K562 (cell line): ENCODE results near the gene ATXN7L1. TPM values are rescaled to one million over a fixed set of nuclear protein-coding genes. Genes with fewer than 3 reads are reported as not detected.

ENCODE experiments used
- ATAC-seq: fragments of 200-7000 bp; cut with Tn5 transposase; 3 replicates; pipeline ENCODE4 v1.9.1; 2020; ENCODE audit warnings: moderate library complexity
- BruUV-seq: library from RNA; stranded (reverse); fragments of 400-500 nt; replicated peaks from 2 replicates; lab custom pipeline; 2021; lab: Mats Ljungman, UMichigan
- CTCF ChIA-PET: fragments of 300-600 bp; formaldehyde crosslinking; extraction: SDS; loops from one replicate; lab custom pipeline; 2021; ENCODE audit warnings: low intra/inter-chr PET ratio; lab: Yijun Ruan, JAX
- POLR2A ChIA-PET: fragments of 300-600, 350-650 bp; sonication (Branson Sonifier 250); formaldehyde crosslinking; extraction: SDS; loops from one replicate; lab custom pipeline; 2021; ENCODE audit warnings: antibody characterized with exemption, inconsistent platforms; lab: Yijun Ruan, JAX
- DNase-seq, 4 experiments: peaks; one replicate each; pipeline versions ENCODE4 v3.0.0 to v3.0.0-alpha.2; 2011 to 2018; ENCODE audit warnings: low spot score in 3 of 4, mixed read lengths in 3 of 4; ENCODE audit errors: extremely low read depth in 1 of 4
- FAIRE-seq: peaks from 2 replicates; lab custom pipeline; 2011; peaks lifted over from hg19 to GRCh38; lab: Jason Lieb, UNC
- H2AFZ ChIP-seq: 2 replicates; pipeline ENCODE4 v1.6.0; 2011; ENCODE audit warnings: low read depth, low read length, control low read depth, inconsistent platforms
- H3K27ac ChIP-seq: fragments of 200-600 bp; 3 replicates; pipeline ENCODE4 v1.8.0; 2011; ENCODE audit warnings: low read depth, mild to moderate bottlenecking, control low read depth, inconsistent platforms, low read length, moderate library complexity, mixed read lengths; ENCODE audit errors: extremely low read depth
- H3K27me3 ChIP-seq, 2 experiments: fragments of 300-600 bp in 1 of 2; 2 replicates in 1 of 2; 3 replicates in 1 of 2; pipeline versions ENCODE4 v1.6.0 to v1.8.0; 2011; ENCODE audit warnings: inconsistent platforms in 2 of 2, low read length in 2 of 2, mild to moderate bottlenecking in 1 of 2, mixed read lengths in 1 of 2, moderate library complexity in 1 of 2; ENCODE audit not compliant: control insufficient read depth in 2 of 2, insufficient read depth in 2 of 2
- H3K36me3 ChIP-seq: fragments of 300-600 bp; 3 replicates; pipeline ENCODE4 v1.8.0; 2011; ENCODE audit warnings: mild to moderate bottlenecking, low read length, inconsistent platforms; ENCODE audit not compliant: control insufficient read depth, insufficient read depth
- H3K4me1 ChIP-seq, 2 experiments: fragments of 200-600 bp in 1 of 2; replicated peaks in 1 of 2; 2 replicates in 1 of 2; 3 replicates in 1 of 2; pipeline versions ENCODE4 v1.5.1 to v1.8.0; 2011; ENCODE audit warnings: inconsistent platforms in 2 of 2, low read length in 2 of 2, mild to moderate bottlenecking in 1 of 2, mixed read lengths in 1 of 2, moderate library complexity in 1 of 2; ENCODE audit not compliant: control insufficient read depth in 2 of 2, insufficient read depth in 2 of 2
- H3K4me2 ChIP-seq: 2 replicates; pipeline ENCODE4 v1.6.1; 2011; ENCODE audit warnings: low read length, control low read depth, inconsistent platforms, mixed read lengths; ENCODE audit not compliant: insufficient read depth
- H3K4me3 ChIP-seq: fragments of 200-600 bp; sonication (generic), shearing (Covaris generic); 2 replicates; pipeline ENCODE4 v1.5.1; 2016; ENCODE audit warnings: control low read depth, inconsistent platforms
- H3K79me2 ChIP-seq: fragments of 200-600 bp; 3 replicates; pipeline ENCODE4 v1.8.0; 2011; ENCODE audit warnings: low read length, inconsistent platforms; ENCODE audit not compliant: control insufficient read depth, insufficient read depth
- H3K9ac ChIP-seq, 2 experiments: 2 replicates each; pipeline versions ENCODE4 v1.6.0 to v1.6.1; 2011; ENCODE audit warnings: low read depth in 2 of 2, low read length in 2 of 2, control low read depth in 1 of 2, inconsistent platforms in 1 of 2, mild to moderate bottlenecking in 1 of 2, mixed read lengths in 1 of 2; ENCODE audit not compliant: insufficient read depth in 1 of 2
- H3K9me1 ChIP-seq: one replicate; pipeline ENCODE4 v1.6.0; 2011; ENCODE audit warnings: inconsistent platforms, mild to moderate bottlenecking, low read length, moderate library complexity; ENCODE audit not compliant: control insufficient read depth, insufficient read depth
- H3K9me3 ChIP-seq: replicated peaks from 2 replicates; pipeline ENCODE4 v1.5.1; 2011; ENCODE audit warnings: low read depth, low read length, inconsistent platforms; ENCODE audit not compliant: control insufficient read depth, insufficient read depth
- H4K20me1 ChIP-seq: replicated peaks from 2 replicates; pipeline ENCODE4 v1.6.1; 2011; ENCODE audit warnings: low read length, inconsistent platforms, mixed read lengths; ENCODE audit not compliant: control insufficient read depth, insufficient read depth
- GTF2E2 ChIP-seq: fragments of 200-800 bp; sonication (Bioruptor generic); IDR thresholded peaks from 2 replicates; pipeline ENCODE4 v1.6.1; 2016; ENCODE audit warnings: missing genetic modification characterization, missing compliant biosample characterization
- HDAC1 ChIP-seq, 2 experiments: fragments of 450-650 bp; IDR thresholded peaks; 2 replicates each; pipeline ENCODE4 v1.6.1; 2016 to 2017; ENCODE audit warnings: inconsistent platforms in 1 of 2, mild to moderate bottlenecking in 1 of 2, moderate library complexity in 1 of 2
- MXD1 ChIP-seq: fragments of 250-450 bp; sonication (Bioruptor Pico); IDR thresholded peaks from 2 replicates; pipeline ENCODE4 v1.8.0; 2021; ENCODE audit warnings: borderline replicate concordance, mild to moderate bottlenecking, moderate library complexity; ENCODE audit not compliant: poor library complexity, severe bottlenecking
- PKNOX1 ChIP-seq: fragments of 450-650 bp; IDR thresholded peaks from 2 replicates; pipeline ENCODE4 v1.6.1; 2016
- RBM34 ChIP-seq: fragments of 200-400 bp; formaldehyde crosslinking; IDR thresholded peaks from 2 replicates; pipeline ENCODE4 v1.6.1; 2018; ENCODE audit warnings: low read length, borderline replicate concordance; ENCODE audit not compliant: insufficient read depth
- TCF7 ChIP-seq: sonication (generic); IDR thresholded peaks from 2 replicates; pipeline ENCODE4 v1.6.1; 2016; ENCODE audit warnings: antibody characterized with exemption, borderline replicate concordance
- ZNF165 ChIP-seq: fragments of 250-450 bp; sonication (Bioruptor Pico); IDR thresholded peaks from 2 replicates; pipeline ENCODE4 v1.4.0; 2020; ENCODE audit warnings: borderline replicate concordance
- ZNF551 ChIP-seq: fragments of 250-450 bp; sonication (Bioruptor Pico); IDR thresholded peaks from 2 replicates; pipeline ENCODE4 v1.5.0; 2021; ENCODE audit warnings: mild to moderate bottlenecking, moderate library complexity
- ZZZ3 ChIP-seq: fragments of 450-650 bp; IDR thresholded peaks from 2 replicates; pipeline ENCODE4 v1.6.1; 2016; ENCODE audit warnings: antibody characterized with exemption, mild to moderate bottlenecking, moderate library complexity
- WGBS: fragments of 100-300 bp; shearing (Covaris generic); methylation state at CpG from one replicate; pipeline ENCODE4 v1.1.6; 2016; ENCODE audit warnings: low coverage, mixed read lengths; ENCODE audit not compliant: insufficient coverage; ENCODE audit errors: missing lambda C conversion rate; 5-methylcytosine and 5-hydroxymethylcytosine counted together
- in situ Hi-C: fragments of 300-500 bp; cut with MboI; formaldehyde crosslinking; loops from 4 replicates; pipeline ENCODE4 v1.15.0; 2018; ENCODE audit warnings: inconsistent platforms, mixed read lengths
- intact Hi-C: fragments of 100-400 bp; cut with micrococcal nuclease; formaldehyde crosslinking; loops from 2 replicates; pipeline ENCODE4 v1.14.2; 2022
- polyA plus RNA-seq, 8 experiments: library from polyadenylated mRNA; depleted of rRNA in 4 of 8; stranded (reverse) in 5 of 8; unstranded in 3 of 8; fragments of >200 nt; fragmentation: Nextera tagmentation in 2 of 8; fragmentation: Illumina TruSeq in 1 of 8; extraction: Ambion mirVana in 2 of 8; extraction: Trizol in 1 of 8; gene quantifications; 2 replicates each; pipeline versions ENCODE4 v1.2.1 to v1.2.3, GENCODE V29; 2011 to 2014; ENCODE audit warnings: inconsistent platforms in 1 of 8, missing spikeins in 1 of 8
- total RNA-seq, 7 experiments: library from RNA; depleted of rRNA in 6 of 7; stranded (reverse); fragments of >200 nt in 6 of 7; fragmentation: Illumina TruSeq in 2 of 7; extraction: Trizol in 2 of 7; gene quantifications; 2 replicates each; pipeline versions ENCODE4 v1.2.1 to v1.2.3, GENCODE V29; 2011 to 2021; ENCODE audit warnings: low replicate concordance in 1 of 7

Gene ATXN7L1
- total and polyA plus RNA-seq, 9 of the 15 experiments (the other 6 are each of a cell fraction or from before 2014, with no cell fraction given): 6.6 to 13.7 (median 10.7) TPM

GRCh38 chr7:105835441-105835840 is 41.0 kb downstream of the ATXN7L1 start:
- Histone ChIP-seq H3K9me3 (no peaks in the 10 kb centered on the region), H3K79me2 (no peaks in the 10 kb centered on the region), H2AFZ (no peak overlapping the region), H3K9me1 (no peaks in the 10 kb centered on the region), H3K4me3 (no peak overlapping the region), H3K4me2 (no peak overlapping the region), H3K36me3 (no peaks in the 10 kb centered on the region), H3K9ac (no peak overlapping the region), H3K27ac (no peak overlapping the region), H3K4me1 (no peaks in the 10 kb centered on the region), H4K20me1 (peaks cover 23% of the 10 kb centered on the region; the same call in 1 of the 2 replicates), H3K27me3 (peaks cover 21 to 35% of the 10 kb centered on the region in 2 experiments; a peak in 4 of 5 replicates)
- BruUV-seq: no TSS peak
- FAIRE-seq (peak; percentile 49), ATAC-seq (no peak), DNase-seq (no peak)
- in situ Hi-C loops (no loop called here), intact Hi-C loops (no loop called here)
- POLR2A ChIA-PET: interaction anchor here (0.8 to 1.6 kb wide), 2 partner anchors 8 to 16 kb away, joined by 4 read pairs; no protein-coding TSS in a partner anchor
- CTCF ChIA-PET: no interaction called here
- WGBS: 41% methylated on average over 4 of the region's 4 CpGs
- TF ChIP-seq ZNF551 (CRISPR knock-in tag) (no peak), ZZZ3 (no peak), GTF2E2 (tag) (no peak), TCF7 (no peak), PKNOX1 (no peak), MXD1 (CRISPR knock-in tag) (no peak), ZNF165 (CRISPR knock-in tag) (no peak), RBM34 (no peak), HDAC1 (IDR thresholded peaks at IDR 0.05) (no peak)
